Thoracic aorta (tissue), 2 donors: ENCODE results near the gene LBHD2. TPM values are rescaled to one million over a fixed set of nuclear protein-coding genes. Genes with fewer than 3 reads are reported as not detected.

Source experiments
- ATAC-seq: fragments of 150-250 bp; one replicate; pipeline ENCODE4 v1.8.0; 2017; ENCODE audit warnings: low read depth; ENCODE audit not compliant: insufficient number of reproducible peaks, low FRiP score
- DNase-seq: peaks from one replicate; pipeline ENCODE4 v3.0.0-alpha.2; 2020; ENCODE audit warnings: low spot score
- H3K27ac ChIP-seq, 2 donors: fragments of 200-600 bp; sonication (generic); 1 replicate in 1 of 2; 2 replicates in 1 of 2; pipeline ENCODE4 v1.5.1; 2016; ENCODE audit warnings: mild to moderate bottlenecking in 2 of 2, moderate library complexity in 2 of 2
- H3K27me3 ChIP-seq: fragments of 200-600 bp; sonication (generic); replicated peaks from 2 replicates; pipeline ENCODE4 v1.6.0; 2016; ENCODE audit warnings: mild to moderate bottlenecking; ENCODE audit not compliant: insufficient read depth
- H3K36me3 ChIP-seq: fragments of 200-600 bp; sonication (generic); one replicate; pipeline ENCODE4 v1.5.1; 2016
- H3K4me1 ChIP-seq, 2 donors: fragments of 200-600 bp; sonication (generic); 1 replicate in 1 of 2; 2 replicates in 1 of 2; pipeline versions ENCODE4 v1.5.1 to v1.6.0; 2016; ENCODE audit warnings: low read depth in 2 of 2, mild to moderate bottlenecking in 1 of 2; ENCODE audit not compliant: control insufficient read depth in 1 of 2
- H3K4me3 ChIP-seq: fragments of 200-600 bp; sonication (generic); 2 replicates; pipeline ENCODE4 v1.5.1; 2016; ENCODE audit warnings: mild to moderate bottlenecking
- H3K9me3 ChIP-seq: fragments of 200-600 bp; sonication (generic); 2 replicates; pipeline ENCODE4 v1.5.1; 2016
- total RNA-seq, 2 donors: library from RNA; depleted of rRNA; stranded (reverse); fragments of >200 nt; gene quantifications; one replicate each; pipeline versions ENCODE4 v1.1.0 to v1.2.3, GENCODE V29; 2016
- TF ChIP-seq, protein P1 (sequence below): fragments of 200-600 bp; sonication (generic); IDR thresholded peaks from one replicate; pipeline ENCODE4 v1.5.1; 2019; ENCODE audit warnings: antibody characterized with exemption

The LBHD2 gene
- total RNA-seq, 2 donors from 2014 or later = not detected

DNA sequence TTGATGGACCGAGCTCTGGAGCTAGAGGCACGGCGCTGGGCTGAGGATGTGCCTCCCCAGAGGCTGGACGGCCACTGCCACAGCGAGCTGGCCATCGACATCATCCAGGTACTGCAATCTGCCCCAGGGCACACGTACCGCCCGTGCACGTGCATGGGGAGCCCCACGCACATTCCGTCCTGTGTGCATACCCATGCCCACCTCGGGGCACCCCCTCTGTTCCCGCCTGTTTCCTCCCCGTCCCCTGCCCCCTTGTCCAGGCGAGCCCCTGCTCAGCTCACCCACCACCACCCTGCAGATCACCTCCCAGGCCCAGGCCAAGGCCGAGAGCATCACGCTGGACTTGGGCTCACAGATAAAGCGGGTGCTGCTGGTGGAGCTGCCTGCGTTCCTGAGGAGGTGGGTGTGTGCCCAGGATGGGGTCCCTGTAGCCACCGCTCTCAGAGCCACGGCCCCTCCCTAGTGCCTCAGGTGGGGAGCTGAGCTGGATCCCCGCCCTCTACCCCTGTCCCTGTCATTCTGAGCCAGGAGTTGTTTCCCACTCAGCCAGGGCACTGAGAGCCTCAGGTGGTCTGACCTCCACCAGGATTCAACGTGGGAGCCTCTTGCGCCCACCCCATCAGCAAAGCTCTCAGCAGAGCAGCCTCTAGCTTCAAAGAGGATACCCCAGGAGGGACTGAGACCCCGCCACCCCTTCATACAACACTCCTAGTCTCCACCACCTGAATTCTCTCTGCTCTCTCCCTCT is 46.2 kb downstream of the LBHD2 start:
- Histone ChIP-seq H3K27ac (no peak overlapping the region), H3K9me3 (no peaks in the 10 kb centered on the region), H3K4me3 (no peak overlapping the region), H3K4me1 (peaks cover 0 to 13% of the 10 kb centered on the region in 2 donors), H3K27me3 (no peaks in the 10 kb centered on the region), H3K36me3 (no peaks in the 10 kb centered on the region)
- TF ChIP-seq, protein P1, sequence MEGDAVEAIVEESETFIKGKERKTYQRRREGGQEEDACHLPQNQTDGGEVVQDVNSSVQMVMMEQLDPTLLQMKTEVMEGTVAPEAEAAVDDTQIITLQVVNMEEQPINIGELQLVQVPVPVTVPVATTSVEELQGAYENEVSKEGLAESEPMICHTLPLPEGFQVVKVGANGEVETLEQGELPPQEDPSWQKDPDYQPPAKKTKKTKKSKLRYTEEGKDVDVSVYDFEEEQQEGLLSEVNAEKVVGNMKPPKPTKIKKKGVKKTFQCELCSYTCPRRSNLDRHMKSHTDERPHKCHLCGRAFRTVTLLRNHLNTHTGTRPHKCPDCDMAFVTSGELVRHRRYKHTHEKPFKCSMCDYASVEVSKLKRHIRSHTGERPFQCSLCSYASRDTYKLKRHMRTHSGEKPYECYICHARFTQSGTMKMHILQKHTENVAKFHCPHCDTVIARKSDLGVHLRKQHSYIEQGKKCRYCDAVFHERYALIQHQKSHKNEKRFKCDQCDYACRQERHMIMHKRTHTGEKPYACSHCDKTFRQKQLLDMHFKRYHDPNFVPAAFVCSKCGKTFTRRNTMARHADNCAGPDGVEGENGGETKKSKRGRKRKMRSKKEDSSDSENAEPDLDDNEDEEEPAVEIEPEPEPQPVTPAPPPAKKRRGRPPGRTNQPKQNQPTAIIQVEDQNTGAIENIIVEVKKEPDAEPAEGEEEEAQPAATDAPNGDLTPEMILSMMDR = no peak
- DNase-seq (no peak), ATAC-seq (no peak)

DNA sequence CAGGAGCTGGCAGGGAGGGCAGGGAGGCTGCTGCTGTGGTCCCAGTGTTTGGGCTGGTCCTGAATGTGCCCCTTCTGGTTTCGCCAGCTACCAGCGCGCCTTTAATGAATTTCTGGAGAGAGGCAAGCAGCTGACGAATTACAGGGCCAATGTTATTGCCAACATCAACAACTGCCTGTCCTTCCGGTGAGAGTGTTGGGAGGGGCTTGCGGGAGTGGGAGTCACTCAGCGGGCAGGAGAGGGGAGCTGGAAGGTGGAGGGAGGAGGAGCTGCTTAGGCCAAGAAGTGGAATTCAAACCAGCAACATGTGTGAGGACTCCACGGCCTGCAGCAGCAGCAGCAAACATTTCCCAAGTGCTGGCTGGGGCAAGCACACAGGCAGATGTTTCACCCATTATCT is 47.0 kb downstream of the LBHD2 start:
- H3K9me3 ChIP-seq = no peaks in the 10 kb centered on the region
- H3K27ac ChIP-seq = no peak overlapping the region
- no peak for DNase-seq
- no peak for ATAC-seq
- no peak overlapping the region for H3K4me3 ChIP-seq
- no peaks in the 10 kb centered on the region for H3K36me3 ChIP-seq
- TF ChIP-seq, protein P1 = no peak
- peaks cover 0 to 13% of the 10 kb centered on the region in 2 donors for H3K4me1 ChIP-seq
- no peaks in the 10 kb centered on the region for H3K27me3 ChIP-seq

DNA sequence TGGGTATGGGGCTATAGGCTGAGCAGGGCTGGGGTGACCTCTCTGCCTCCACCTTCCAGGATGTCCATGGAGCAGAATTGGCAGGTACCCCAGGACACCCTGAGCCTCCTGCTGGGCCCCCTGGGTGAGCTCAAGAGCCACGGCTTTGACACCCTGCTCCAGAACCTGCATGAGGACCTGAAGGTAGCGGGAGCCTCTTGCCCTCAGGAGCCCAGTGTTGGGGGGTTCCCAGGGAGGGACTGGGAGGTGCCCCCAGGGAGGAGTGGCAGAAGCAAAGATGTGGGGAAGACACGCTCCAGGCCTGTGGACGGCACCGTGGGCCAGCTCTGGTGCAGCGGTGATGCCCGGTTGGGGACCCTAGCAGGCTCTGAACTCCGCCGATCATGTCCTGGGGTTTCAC is 47.6 kb downstream of the LBHD2 start:
- ATAC-seq = no peak
- DNase-seq = no peak
- no peaks in the 10 kb centered on the region for H3K27me3 ChIP-seq
- no peak overlapping the region for H3K4me3 ChIP-seq
- no peak overlapping the region for H3K27ac ChIP-seq
- peaks cover 0 to 9% of the 10 kb centered on the region in 2 donors for H3K4me1 ChIP-seq
- H3K9me3 ChIP-seq = no peaks in the 10 kb centered on the region
- no peaks in the 10 kb centered on the region for H3K36me3 ChIP-seq
- TF ChIP-seq, protein P1 = no peak

DNA sequence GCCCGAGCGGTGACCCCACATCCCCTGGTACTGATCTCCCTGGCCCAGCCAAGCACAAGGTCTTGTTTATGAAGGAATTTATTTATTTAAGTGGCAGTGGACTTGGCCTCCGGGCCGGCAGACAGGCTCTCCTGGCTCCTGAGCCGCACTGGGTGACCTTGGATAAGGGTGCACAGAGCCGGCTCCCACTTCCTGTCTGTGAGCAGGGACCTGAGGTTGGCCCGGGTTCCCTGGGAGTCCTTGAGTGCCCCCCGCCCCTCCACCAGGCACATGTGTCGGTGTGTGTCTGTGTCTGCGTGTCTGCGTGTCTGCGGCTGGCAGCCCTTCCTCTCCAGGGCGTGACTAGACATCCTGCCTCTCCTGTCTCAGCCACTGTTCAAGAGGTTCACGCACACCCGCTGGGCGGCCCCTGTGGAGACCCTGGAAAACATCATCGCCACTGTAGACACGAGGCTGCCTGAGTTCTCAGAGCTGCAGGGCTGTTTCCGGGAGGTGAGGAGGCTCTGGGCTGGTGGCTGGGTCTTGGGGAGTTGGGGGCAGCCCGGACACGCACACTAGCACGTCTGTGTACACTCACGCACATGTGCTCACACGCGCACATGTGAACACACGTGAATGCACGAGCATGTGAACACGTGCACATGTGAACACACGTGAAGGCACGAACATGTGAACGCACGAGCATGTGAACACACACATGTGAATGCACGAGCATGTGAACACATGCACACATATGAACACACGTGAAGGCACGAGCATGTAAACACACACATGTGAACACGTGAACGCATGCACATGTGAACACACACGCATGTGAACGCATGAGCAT is 48.6 kb downstream of the LBHD2 start:
- Histone ChIP-seq H3K36me3 (no peaks in the 10 kb centered on the region), H3K27ac (no peak overlapping the region), H3K27me3 (no peaks in the 10 kb centered on the region), H3K4me1 (peaks cover 0 to 3% of the 10 kb centered on the region in 2 donors), H3K4me3 (no peak overlapping the region), H3K9me3 (no peaks in the 10 kb centered on the region)
- DNase-seq (no peak), ATAC-seq (no peak)
- TF ChIP-seq, protein P1 = no peak
